Activated naive CD8-positive, alpha-beta T cell treated with anti-CD3 and anti-CD28 coated beads for 36 hours (primary cell): ENCODE results near the gene NANS. TPM values are rescaled to one million over a fixed set of nuclear protein-coding genes. Genes with fewer than 3 reads are reported as not detected.
"Not testable (repeated sequence)": the region's sequence is repeated elsewhere in the genome, so short reads cannot be mapped to it uniquely, and the experiment has no call there.

Source experiments
- DNase-seq: peaks from one replicate; pipeline ENCODE4 v3.0.0; 2021
- H3K27ac Mint-ChIP-seq: one replicate; pipeline ENCODE4 v1.8.0; 2022; ENCODE audit warnings: mild to moderate bottlenecking, moderate library complexity, mixed read lengths
- H3K27me3 Mint-ChIP-seq: one replicate; pipeline ENCODE4 v1.8.0; 2022; ENCODE audit warnings: mild to moderate bottlenecking, mixed read lengths
- H3K36me3 Mint-ChIP-seq: one replicate; pipeline ENCODE4 v1.8.0; 2021; ENCODE audit warnings: mild to moderate bottlenecking, mixed read lengths
- H3K4me1 Mint-ChIP-seq: one replicate; pipeline ENCODE4 v1.8.0; 2021; ENCODE audit warnings: mixed read lengths
- H3K4me3 Mint-ChIP-seq: one replicate; pipeline ENCODE4 v1.8.0; 2022; ENCODE audit warnings: mild to moderate bottlenecking, moderate library complexity, mixed read lengths
- H3K9me3 Mint-ChIP-seq: one replicate; pipeline ENCODE4 v1.8.0; 2022; ENCODE audit warnings: mixed read lengths
- total RNA-seq, 2 experiments: library from RNA; stranded (reverse); gene quantifications; one replicate each; pipeline ENCODE4 v1.2.3, GENCODE V29; 2021

NANS gene
- total RNA-seq, 2 experiments from 2014 or later = 46.1 to 47.4 TPM

GRCh38 chr9:98120476-98120875 is 63.9 kb downstream of the NANS start:
- no peaks in the 10 kb centered on the region for H3K27me3 Mint-ChIP-seq
- peak overlapping the region; percentile 65 for H3K4me3 Mint-ChIP-seq
- peaks cover 20% of the 10 kb centered on the region for H3K36me3 Mint-ChIP-seq
- no peak for DNase-seq
- H3K27ac Mint-ChIP-seq = peak overlapping the region; percentile 92
- no peaks in the 10 kb centered on the region for H3K9me3 Mint-ChIP-seq
- peaks cover 36% of the 10 kb centered on the region for H3K4me1 Mint-ChIP-seq

DNA sequence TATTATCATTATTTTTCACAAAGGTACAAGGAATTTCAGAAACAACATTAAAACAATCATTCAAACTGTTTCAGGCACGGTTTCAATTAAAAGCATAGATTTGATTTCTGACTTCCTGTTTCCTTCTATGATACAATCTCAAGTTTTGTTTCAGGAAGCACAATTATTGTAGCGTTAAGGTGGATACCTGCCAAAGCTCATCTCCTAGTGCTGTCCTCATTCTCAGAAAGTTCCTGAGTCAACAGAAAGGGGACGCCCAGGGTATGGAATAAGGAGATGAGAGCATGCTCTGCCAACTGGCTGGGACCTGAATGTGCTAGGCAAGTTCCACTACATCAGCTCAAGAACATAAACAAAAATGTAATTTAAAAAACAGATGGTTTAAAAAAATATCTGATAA is 64.5 kb downstream of the NANS start:
- no peak overlapping the region for H3K27ac Mint-ChIP-seq

GRCh38 chr9:98124091-98124490 is 67.6 kb downstream of the NANS start:
- H3K27me3 Mint-ChIP-seq, H3K4me3 Mint-ChIP-seq, H3K27ac Mint-ChIP-seq, H3K36me3 Mint-ChIP-seq, H3K9me3 Mint-ChIP-seq, DNase-seq: not testable (repeated sequence)
- H3K4me1 Mint-ChIP-seq = peaks cover 25% of the 10 kb centered on the region

More for the DNA sequence above, 64.5 kb downstream of the NANS start:
- DNase-seq = no peak
- no peaks in the 10 kb centered on the region for H3K9me3 Mint-ChIP-seq
- peak overlapping the region; percentile 65 for H3K4me3 Mint-ChIP-seq
- peaks cover 36% of the 10 kb centered on the region for H3K4me1 Mint-ChIP-seq
- H3K27me3 Mint-ChIP-seq = no peaks in the 10 kb centered on the region
- H3K36me3 Mint-ChIP-seq = peaks cover 20% of the 10 kb centered on the region

GRCh38 chr9:98124637-98125426 is 68.3 kb downstream of the NANS start:
- Mint-ChIP-seq H3K9me3 (no peaks in the 10 kb centered on the region), H3K4me1 (peaks cover 19% of the 10 kb centered on the region), H3K36me3 (peaks cover 3% of the 10 kb centered on the region), H3K27ac (no peak overlapping the region), H3K4me3 (no peak overlapping the region), H3K27me3 (no peaks in the 10 kb centered on the region)
- no peak for DNase-seq

DNA sequence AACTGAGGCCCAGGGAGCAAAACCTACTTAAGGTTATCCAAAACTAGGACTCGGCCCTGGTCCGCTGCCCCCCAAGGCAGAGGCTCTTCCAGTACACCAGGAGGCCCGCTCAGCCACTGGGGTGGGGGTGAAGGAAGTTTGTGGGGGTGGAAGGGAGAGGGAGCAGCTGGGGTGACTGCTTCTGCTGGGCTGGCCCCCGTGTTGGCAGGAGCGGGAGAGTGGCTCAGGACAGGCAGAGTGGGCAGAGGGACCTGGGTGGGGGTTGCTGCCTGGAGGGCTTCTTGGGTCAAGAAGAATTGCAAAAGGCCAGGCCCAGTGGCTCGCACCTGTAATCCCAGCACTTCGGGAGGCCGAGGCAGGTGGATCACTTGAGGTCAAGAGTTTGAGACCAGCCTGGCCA is 70.7 kb downstream of the NANS start:
- peaks cover 3% of the 10 kb centered on the region for H3K36me3 Mint-ChIP-seq
- no peak overlapping the region for H3K27ac Mint-ChIP-seq
- no peak for DNase-seq
- H3K9me3 Mint-ChIP-seq = no peaks in the 10 kb centered on the region
- H3K4me1 Mint-ChIP-seq = peaks cover 2% of the 10 kb centered on the region
- H3K27me3 Mint-ChIP-seq = no peaks in the 10 kb centered on the region
- H3K4me3 Mint-ChIP-seq = no peak overlapping the region

DNA sequence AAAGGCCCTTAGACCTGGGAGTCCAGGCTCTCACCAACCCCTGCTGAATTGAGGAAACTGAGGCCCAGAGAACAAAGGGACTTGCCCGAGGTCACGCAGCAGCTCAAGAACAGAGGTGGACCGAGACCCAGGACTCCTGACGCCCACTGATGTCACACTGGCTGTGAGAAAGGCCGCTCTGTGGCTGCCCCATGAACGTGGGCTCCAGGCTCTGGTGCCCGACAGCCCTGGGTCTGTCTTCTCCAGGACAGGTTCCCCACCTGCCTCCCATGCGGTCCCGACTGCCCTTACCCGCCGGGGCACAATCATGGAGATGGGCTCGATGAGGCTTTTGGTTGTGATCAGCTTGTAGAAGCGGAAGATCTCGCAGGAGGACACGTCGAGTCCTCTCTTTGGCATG is 71.8 kb downstream of the NANS start:
- Mint-ChIP-seq H3K4me3 (no peak overlapping the region), H3K27ac (no peak overlapping the region), H3K9me3 (no peaks in the 10 kb centered on the region), H3K36me3 (peaks cover 3% of the 10 kb centered on the region), H3K4me1 (peaks cover 2% of the 10 kb centered on the region), H3K27me3 (no peaks in the 10 kb centered on the region)
- DNase-seq = no peak

- no peak overlapping the region for H3K4me3 Mint-ChIP-seq
- H3K9me3 Mint-ChIP-seq = no peaks in the 10 kb centered on the region
- peaks cover 2% of the 10 kb centered on the region for H3K4me1 Mint-ChIP-seq
- peak overlapping the region; percentile 11 for H3K27ac Mint-ChIP-seq
- H3K27me3 Mint-ChIP-seq = no peaks in the 10 kb centered on the region
- no peak for DNase-seq
- peaks cover 3% of the 10 kb centered on the region for H3K36me3 Mint-ChIP-seq
These were observed 72.9 kb downstream of the NANS start for GRCh38 chr9:98129451-98129881.

- H3K27ac Mint-ChIP-seq, H3K4me3 Mint-ChIP-seq, DNase-seq, H3K4me1 Mint-ChIP-seq, H3K9me3 Mint-ChIP-seq, H3K36me3 Mint-ChIP-seq, H3K27me3 Mint-ChIP-seq: not testable (repeated sequence)
These were observed 73.5 kb downstream of the NANS start for GRCh38 chr9:98130060-98130459.

- Mint-ChIP-seq H3K27ac (no peak overlapping the region), H3K27me3 (no peaks in the 10 kb centered on the region), H3K9me3 (no peaks in the 10 kb centered on the region), H3K36me3 (peaks cover 3% of the 10 kb centered on the region), H3K4me3 (no peak overlapping the region), H3K4me1 (peaks cover 2% of the 10 kb centered on the region)
- DNase-seq = no peak
These were observed 74.2 kb downstream of the NANS start for GRCh38 chr9:98130576-98131228.

DNA sequence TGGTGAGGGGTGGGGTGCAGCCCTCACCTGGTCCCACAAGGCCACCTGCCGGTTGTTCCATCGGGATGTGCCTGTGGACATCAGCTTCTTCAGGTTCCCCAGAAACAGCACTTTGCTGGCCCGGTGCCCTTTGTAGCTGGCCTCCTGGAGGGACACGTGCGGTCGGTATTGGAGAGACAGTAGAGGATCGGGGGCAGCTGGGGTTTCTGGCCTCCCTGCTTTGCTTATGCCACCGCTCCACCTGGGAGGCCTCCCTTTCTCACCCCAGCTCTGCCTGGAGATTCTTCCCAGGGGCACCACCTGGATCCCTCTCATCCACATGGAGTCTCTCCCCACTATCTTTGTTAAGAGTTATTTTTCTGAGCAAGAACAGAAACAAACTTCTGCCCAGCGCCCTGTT is 75.6 kb downstream of the NANS start:
- H3K27me3 Mint-ChIP-seq = no peaks in the 10 kb centered on the region
- no peak overlapping the region for H3K27ac Mint-ChIP-seq
- H3K36me3 Mint-ChIP-seq = no peaks in the 10 kb centered on the region
- no peaks in the 10 kb centered on the region for H3K9me3 Mint-ChIP-seq
- no peak overlapping the region for H3K4me3 Mint-ChIP-seq
- DNase-seq = no peak
- H3K4me1 Mint-ChIP-seq = peaks cover 2% of the 10 kb centered on the region

Other genes with a start within 250 kb of the NANS start
- gene FOXE1, start 203.5 kb upstream of the NANS start, total RNA-seq = not detected
- 10 to 100 TPM; 17.7 to 18.1 TPM for gene TRMO, start 134.2 kb upstream of the NANS start, total RNA-seq
- gene HEMGN, start 118.6 kb upstream of the NANS start, total RNA-seq = 1 to 10 TPM; 1.9 to 2.6 TPM
- gene ANP32B, start 73.4 kb upstream of the NANS start, total RNA-seq = 100 to 1,000 TPM; 397 to 405 TPM
- gene TRIM14, start 62.5 kb downstream of the NANS start, total RNA-seq = 10 to 100 TPM; 45.2 to 47.4 TPM
- 1 to 10 TPM; 8.2 TPM for gene CORO2A, start 135.9 kb downstream of the NANS start, total RNA-seq
- gene TBC1D2, start 198.9 kb downstream of the NANS start, total RNA-seq = 1 to 10 TPM; 1.8 to 2.2 TPM